Trophoblast cell (in vitro differentiated cells and primary cell): Measurements from ENCODE around the gene AP3D1.
A peak's percentile ranks its signal among the peaks of the same experiment; 100 is the strongest.

Experiments
- DNase-seq, 2 donors: peaks; one replicate each; pipeline ENCODE4 v3.0.0-alpha.2; 2016
- H2AFZ ChIP-seq: 2 replicates; pipeline ENCODE4 v1.6.1; 2013; ENCODE audit warnings: low read length, moderate library complexity, mild to moderate bottlenecking; ENCODE audit not compliant: insufficient read depth, poor library complexity
- H2AK5ac ChIP-seq: 2 replicates; pipeline ENCODE4 v1.6.1; 2013; ENCODE audit warnings: mild to moderate bottlenecking, low read length
- H2BK120ac ChIP-seq: 2 replicates; pipeline ENCODE4 v1.6.1; 2013; ENCODE audit warnings: low read length, mild to moderate bottlenecking, moderate library complexity; ENCODE audit not compliant: insufficient read depth, poor library complexity
- H2BK12ac ChIP-seq: 2 replicates; pipeline ENCODE4 v1.6.1; 2013; ENCODE audit warnings: mild to moderate bottlenecking, low read length, moderate library complexity
- H2BK5ac ChIP-seq: 2 replicates; pipeline ENCODE4 v1.6.1; 2013; ENCODE audit warnings: low read length, low read depth, moderate library complexity, mild to moderate bottlenecking; ENCODE audit not compliant: poor library complexity
- H3K14ac ChIP-seq: 2 replicates; pipeline ENCODE4 v1.6.1; 2013; ENCODE audit warnings: mild to moderate bottlenecking, low read length
- H3K18ac ChIP-seq: 2 replicates; pipeline ENCODE4 v1.6.1; 2013; ENCODE audit warnings: mild to moderate bottlenecking, low read length
- H3K23ac ChIP-seq: 2 replicates; pipeline ENCODE4 v1.6.1; 2013; ENCODE audit warnings: low read length
- H3K27ac ChIP-seq: 2 replicates; pipeline ENCODE4 v1.5.1; 2013; ENCODE audit warnings: low read depth, mild to moderate bottlenecking, inconsistent platforms, low read length, moderate library complexity
- H3K27me3 ChIP-seq: 2 replicates; pipeline ENCODE4 v1.6.1; 2013; ENCODE audit warnings: inconsistent platforms, mild to moderate bottlenecking, low read length, moderate library complexity; ENCODE audit not compliant: insufficient read depth
- H3K36me3 ChIP-seq, 2 experiments: 1 replicate in 1 of 2; 2 replicates in 1 of 2; pipeline ENCODE4 v1.6.1; 2013; ENCODE audit warnings: low read length in 2 of 2, mild to moderate bottlenecking in 2 of 2, moderate library complexity in 1 of 2; ENCODE audit not compliant: insufficient read depth in 2 of 2, control insufficient read depth in 1 of 2
- H3K4ac ChIP-seq: 2 replicates; pipeline ENCODE4 v1.6.1; 2013; ENCODE audit warnings: low read depth, mild to moderate bottlenecking, low read length, moderate library complexity
- H3K4me1 ChIP-seq, 2 experiments: 1 replicate in 1 of 2; 2 replicates in 1 of 2; pipeline ENCODE4 v1.6.1; 2013; ENCODE audit warnings: low read length in 2 of 2, mild to moderate bottlenecking in 2 of 2, moderate library complexity in 1 of 2; ENCODE audit not compliant: insufficient read depth in 2 of 2, control insufficient read depth in 1 of 2
- H3K4me2 ChIP-seq: 2 replicates; pipeline ENCODE4 v1.6.1; 2013; ENCODE audit warnings: inconsistent platforms, mild to moderate bottlenecking, low read length, moderate library complexity
- H3K4me3 ChIP-seq: 2 replicates; pipeline ENCODE4 v1.5.1; 2013; ENCODE audit warnings: mild to moderate bottlenecking, low read depth, low read length, inconsistent platforms
- H3K79me1 ChIP-seq: one replicate; pipeline ENCODE4 v1.6.1; 2013; ENCODE audit warnings: low read length
- H3K79me2 ChIP-seq: 2 replicates; pipeline ENCODE4 v1.6.1; 2013; ENCODE audit warnings: low read length, mild to moderate bottlenecking; ENCODE audit not compliant: control insufficient read depth, insufficient read depth, poor library complexity
- H3K9ac ChIP-seq: 2 replicates; pipeline ENCODE4 v1.6.1; 2013; ENCODE audit warnings: mild to moderate bottlenecking, low read length
- H3K9me3 ChIP-seq: 2 replicates; pipeline ENCODE4 v1.6.1; 2013; ENCODE audit warnings: low read depth, mild to moderate bottlenecking, control low read depth, inconsistent platforms, low read length; ENCODE audit not compliant: insufficient read depth
- H4K12ac ChIP-seq: 2 replicates; pipeline ENCODE4 v1.6.1; 2013; ENCODE audit warnings: low read depth, mild to moderate bottlenecking, low read length, moderate library complexity
- H4K8ac ChIP-seq: 2 replicates; pipeline ENCODE4 v1.6.1; 2013; ENCODE audit warnings: low read depth, mild to moderate bottlenecking, low read length, moderate library complexity
- H4K91ac ChIP-seq: one replicate; pipeline ENCODE4 v1.6.1; 2013; ENCODE audit warnings: low read depth, mild to moderate bottlenecking, low read length, moderate library complexity
- WGBS: extraction: QIAGEN DNeasy Blood & Tissue Kit; methylation state at CpG from one replicate; pipeline ENCODE4 v1.1.7; 2013; ENCODE audit warnings: missing lambda C conversion rate; ENCODE audit not compliant: insufficient read length, insufficient coverage; ENCODE audit errors: extremely low coverage; 5-methylcytosine and 5-hydroxymethylcytosine counted together

The AP3D1 gene

DNA sequence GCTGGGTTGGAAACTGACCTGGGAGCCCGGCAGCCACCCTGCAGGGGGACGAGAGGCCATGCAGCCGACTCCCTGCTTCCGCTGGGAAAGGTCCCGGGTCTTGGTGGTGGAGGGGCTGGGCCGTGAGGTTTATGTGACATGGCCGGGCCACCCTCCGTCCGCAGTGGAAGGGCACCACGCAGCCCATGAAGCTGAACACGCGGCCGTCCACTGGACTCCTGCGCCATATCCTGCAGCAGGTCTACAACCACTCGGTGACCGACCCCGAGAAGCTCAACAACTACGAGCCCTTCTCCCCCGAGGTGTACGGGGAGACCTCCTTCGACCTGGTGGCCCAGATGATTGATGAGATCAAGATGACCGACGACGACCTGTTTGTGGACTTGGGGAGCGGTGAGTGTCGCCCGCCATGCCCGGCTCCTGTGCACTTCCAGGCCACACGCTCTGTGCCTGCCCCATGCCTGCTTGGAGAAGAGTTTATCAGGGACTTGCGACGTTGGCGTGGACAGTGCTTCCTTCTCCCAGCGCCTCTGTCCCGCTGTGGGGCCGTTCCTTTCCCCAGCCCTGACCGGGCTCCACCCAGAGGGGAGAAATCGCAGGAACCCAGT lies 39.6 kb upstream of the AP3D1 start:
- Histone ChIP-seq H3K9ac (no peak overlapping the region), H3K79me1 (no peaks in the 10 kb centered on the region), H2BK5ac (no peak overlapping the region), H2BK12ac (no peak overlapping the region), H3K23ac (no peak overlapping the region), H3K14ac (no peak overlapping the region), H4K91ac (no peak overlapping the region), H3K18ac (no peak overlapping the region), H3K4me3 (no peak overlapping the region), H3K27me3 (no peaks in the 10 kb centered on the region), H3K4me1 (peaks cover 9% of the 10 kb centered on the region in 2 experiments), H2AFZ (no peak overlapping the region), H3K27ac (no peak overlapping the region), H4K8ac (no peak overlapping the region), H3K4ac (no peak overlapping the region), H4K12ac (no peak overlapping the region), H3K79me2 (no peaks in the 10 kb centered on the region), H2AK5ac (no peak overlapping the region), H3K9me3 (peaks cover 5% of the 10 kb centered on the region), H3K36me3 (peaks cover 68 to 69% of the 10 kb centered on the region in 2 experiments), H2BK120ac (no peak overlapping the region), H3K4me2 (no peak overlapping the region)
- DNase-seq = no peak
- WGBS = no CpG with 5 or more reads among the region's 37 CpGs

DNA sequence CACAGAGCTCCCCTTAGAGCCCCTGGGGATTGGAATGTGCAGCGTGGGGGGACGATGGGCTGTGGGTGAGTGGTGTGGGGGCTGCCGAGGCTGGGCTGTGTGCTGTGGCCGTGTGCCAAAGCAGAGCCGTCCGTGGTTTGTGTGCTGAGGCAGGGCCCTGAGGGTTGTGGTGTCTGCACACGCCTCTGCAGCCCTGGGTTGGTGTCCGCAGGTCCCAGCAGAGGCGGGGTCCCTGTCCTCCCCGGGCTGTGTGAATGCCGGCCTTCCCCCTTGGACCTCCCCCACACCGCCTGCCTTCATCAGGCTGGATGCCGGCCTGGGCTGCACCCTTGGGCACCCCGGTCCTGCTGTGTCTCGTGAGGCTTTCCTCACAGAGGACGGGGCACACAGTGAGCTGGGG lies 38.5 kb upstream of the AP3D1 start:
- Histone ChIP-seq H2AFZ (no peak overlapping the region), H2BK5ac (no peak overlapping the region), H3K9ac (no peak overlapping the region), H4K91ac (no peak overlapping the region), H3K27ac (no peak overlapping the region), H3K4ac (no peak overlapping the region), H3K79me1 (no peaks in the 10 kb centered on the region), H3K18ac (no peak overlapping the region), H3K4me1 (peaks cover 15% of the 10 kb centered on the region in 2 experiments), H3K23ac (no peak overlapping the region), H2BK12ac (no peak overlapping the region), H3K14ac (no peak overlapping the region), H3K27me3 (no peaks in the 10 kb centered on the region), H3K79me2 (no peaks in the 10 kb centered on the region), H2AK5ac (no peak overlapping the region), H2BK120ac (no peak overlapping the region), H4K8ac (no peak overlapping the region), H3K36me3 (peaks cover 57 to 58% of the 10 kb centered on the region in 2 experiments), H3K4me2 (no peak overlapping the region), H3K4me3 (no peak overlapping the region), H4K12ac (no peak overlapping the region), H3K9me3 (peaks cover 5% of the 10 kb centered on the region)
- no CpG with 5 or more reads among the region's 16 CpGs for WGBS
- no peak for DNase-seq

DNA sequence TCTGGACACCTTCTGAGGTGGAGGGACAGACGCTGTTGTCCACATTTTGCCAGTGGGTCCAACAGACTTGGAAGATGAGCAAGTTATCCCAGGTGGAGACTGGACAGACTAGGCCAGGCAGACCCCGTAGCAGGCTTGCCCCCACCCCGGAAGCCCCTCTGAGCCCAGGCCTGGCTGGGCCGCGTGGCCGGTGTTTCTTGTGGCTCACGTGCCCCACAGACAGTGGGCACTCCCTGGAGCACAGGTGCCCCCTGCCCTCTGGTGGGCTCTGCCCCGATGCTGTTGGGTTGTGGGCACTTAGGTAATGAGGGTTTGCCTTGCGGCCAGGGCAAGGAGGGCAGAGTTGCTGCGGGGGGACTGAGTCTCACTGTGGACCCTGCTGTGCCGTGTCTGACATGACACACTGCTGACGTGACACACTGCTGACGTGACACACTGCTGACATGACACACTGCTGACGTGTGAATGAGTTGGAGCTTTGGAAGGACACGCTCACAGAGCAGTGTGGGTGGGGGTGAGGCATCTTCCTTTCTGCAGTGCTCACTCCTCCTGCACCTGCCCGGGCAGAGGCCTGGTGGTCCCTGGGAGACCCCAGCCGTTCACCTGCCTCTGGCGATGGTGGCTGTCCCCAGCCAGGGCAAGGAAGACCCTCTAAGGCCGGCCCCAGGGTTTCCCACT lies 37.5 kb upstream of the AP3D1 start:
- WGBS = no CpG with 5 or more reads among the region's 19 CpGs

DNA sequence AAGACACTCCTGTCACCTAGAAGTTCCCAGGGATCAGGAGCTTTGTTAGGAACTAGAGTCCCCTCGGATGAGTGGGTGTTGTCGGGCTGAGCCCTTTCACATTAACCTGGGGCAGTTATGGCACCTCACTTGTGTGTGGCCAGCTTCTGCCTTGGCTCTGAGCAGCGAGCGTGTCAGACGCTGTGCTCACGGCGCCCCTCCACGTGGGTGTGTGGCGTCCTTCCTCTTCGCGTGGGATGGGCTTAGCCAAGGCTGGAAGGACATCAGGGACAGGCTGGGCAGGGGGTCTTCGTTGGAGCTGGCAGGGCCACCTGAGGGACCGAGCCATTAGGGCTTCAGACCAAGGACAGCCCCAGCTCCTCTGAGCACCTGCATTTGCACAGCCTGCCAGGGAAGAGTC lies 35.8 kb upstream of the AP3D1 start:
- Histone ChIP-seq H3K79me2 (no peaks in the 10 kb centered on the region), H2AK5ac (no peak overlapping the region), H3K14ac (no peak overlapping the region), H3K27ac (no peak overlapping the region), H3K9me3 (peaks cover 2% of the 10 kb centered on the region), H3K9ac (no peak overlapping the region), H2BK12ac (no peak overlapping the region), H2AFZ (no peak overlapping the region), H3K27me3 (no peaks in the 10 kb centered on the region), H4K12ac (no peak overlapping the region), H4K8ac (no peak overlapping the region), H4K91ac (no peak overlapping the region), H2BK5ac (no peak overlapping the region), H3K4me1 (peaks cover 15% of the 10 kb centered on the region in 2 experiments), H2BK120ac (no peak overlapping the region), H3K23ac (no peak overlapping the region), H3K79me1 (no peaks in the 10 kb centered on the region), H3K4ac (peak overlapping the region; percentile 2), H3K36me3 (peaks cover 48 to 51% of the 10 kb centered on the region in 2 experiments), H3K18ac (no peak overlapping the region), H3K4me3 (no peak overlapping the region), H3K4me2 (no peak overlapping the region)
- DNase-seq = no peak
- no CpG with 5 or more reads among the region's 13 CpGs for WGBS

More for the DNA sequence above, 37.5 kb upstream of the AP3D1 start:
- Histone ChIP-seq H3K36me3 (peaks cover 55% of the 10 kb centered on the region in 2 experiments), H2AFZ (no peak overlapping the region), H3K79me1 (no peaks in the 10 kb centered on the region), H3K79me2 (no peaks in the 10 kb centered on the region), H2BK5ac (no peak overlapping the region), H4K91ac (no peak overlapping the region), H4K12ac (no peak overlapping the region), H3K27ac (no peak overlapping the region), H3K27me3 (no peaks in the 10 kb centered on the region), H3K14ac (no peak overlapping the region), H2BK120ac (no peak overlapping the region), H3K9ac (no peak overlapping the region), H3K18ac (no peak overlapping the region), H2AK5ac (no peak overlapping the region), H4K8ac (no peak overlapping the region), H2BK12ac (no peak overlapping the region), H3K4ac (no peak overlapping the region), H3K4me2 (no peak overlapping the region), H3K4me3 (no peak overlapping the region), H3K23ac (no peak overlapping the region), H3K4me1 (peaks cover 15% of the 10 kb centered on the region in 2 experiments), H3K9me3 (peaks cover 2% of the 10 kb centered on the region)
- no peak for DNase-seq
